ENCODE data around the gene ATP6V1C2.
A peak's percentile ranks its signal among the peaks of the same experiment; 100 is the strongest.
"Not testable (repeated sequence)": the region's sequence is repeated elsewhere in the genome, so short reads cannot be mapped to it uniquely, and the experiment has no call there.

The ATP6V1C2 gene

GRCh38 chr2:10810202-10811161 lies 89.1 kb downstream of the ATP6V1C2 start:
- Histone ChIP-seq H3K4me3 (ENCODE audit: low read length) (peak overlapping the region; percentile 97), H3K27me3 (ENCODE audit: low read depth, low read length) (peaks cover 11% of the 10 kb centered on the region; the same call in 1 of the 2 replicates), H3K4me2 (ENCODE audit: low read length) (peak overlapping the region; percentile 83), H2AFZ (ENCODE audit: low read depth, low read length) (no peak overlapping the region), H3K4me1 (ENCODE audit: low read length) (peaks cover 29% of the 10 kb centered on the region), H3K9me3 (ENCODE audit: insufficient read depth, low read length) (no peaks in the 10 kb centered on the region), H3K27ac (ENCODE audit: low read length) (peak overlapping the region; percentile 89), H3K9ac (ENCODE audit: low read length) (peak overlapping the region; percentile 95), H3K79me2 (ENCODE audit: low read length) (peaks cover 72% of the 10 kb centered on the region), H4K20me1 (ENCODE audit: insufficient read depth, low read length) (peaks cover 58% of the 10 kb centered on the region), H3K36me3 (replicated peaks; ENCODE audit: low read depth, low read length) (peaks cover 46% of the 10 kb centered on the region)
- no peak for TF ChIP-seq EZH2phosphoT487 (IDR thresholded peaks at IDR 0.05; ENCODE audit: low read depth)
- no peak for TF ChIP-seq CTCF (IDR thresholded peaks at IDR 0.05; ENCODE audit: low read depth, low read length)

- H3K79me2 ChIP-seq (ENCODE audit: low read length): peaks cover 64% of the 10 kb centered on the region
- peak overlapping the region; percentile 83 for H3K4me2 ChIP-seq (ENCODE audit: low read length)
- peaks cover 14% of the 10 kb centered on the region for H3K27me3 ChIP-seq (ENCODE audit: low read depth, low read length)
- peaks cover 29% of the 10 kb centered on the region for H3K4me1 ChIP-seq (ENCODE audit: low read length)
- H2AFZ ChIP-seq (ENCODE audit: low read depth, low read length): no peak overlapping the region
- peak overlapping the region; percentile 89 for H3K27ac ChIP-seq (ENCODE audit: low read length)
- H3K36me3 ChIP-seq (replicated peaks; ENCODE audit: low read depth, low read length): peaks cover 40% of the 10 kb centered on the region
- H3K4me3 ChIP-seq (ENCODE audit: low read length): peak overlapping the region; percentile 97
- H4K20me1 ChIP-seq (ENCODE audit: insufficient read depth, low read length): peaks cover 52% of the 10 kb centered on the region
- TF ChIP-seq EZH2phosphoT487 (IDR thresholded peaks at IDR 0.05; ENCODE audit: low read depth) (no peak), CTCF (IDR thresholded peaks at IDR 0.05; ENCODE audit: low read depth, low read length) (no peak)
- no peaks in the 10 kb centered on the region for H3K9me3 ChIP-seq (ENCODE audit: insufficient read depth, low read length)
- H3K9ac ChIP-seq (ENCODE audit: low read length): peak overlapping the region; percentile 95
Measured at GRCh38 chr2:10811517-10811916, 90.1 kb downstream of the ATP6V1C2 start.

- TF ChIP-seq CTCF (IDR thresholded peaks at IDR 0.05; ENCODE audit: low read depth, low read length) (no peak), EZH2phosphoT487 (IDR thresholded peaks at IDR 0.05; ENCODE audit: low read depth) (no peak)
- Histone ChIP-seq H3K27ac (ENCODE audit: low read length) (peak within 1 kb of the TSS; percentile 89), H2AFZ (ENCODE audit: low read depth, low read length) (peak within 1 kb of the TSS; percentile 66; the same call in 1 of the 2 replicates), H3K9me3 (ENCODE audit: insufficient read depth, low read length) (no peaks in the 10 kb centered on the region), H3K27me3 (ENCODE audit: low read depth, low read length) (peaks cover 25% of the 10 kb centered on the region), H4K20me1 (ENCODE audit: insufficient read depth, low read length) (peaks cover 41% of the 10 kb centered on the region), H3K4me3 (ENCODE audit: low read length) (peak within 1 kb of the TSS; percentile 97), H3K4me2 (ENCODE audit: low read length) (peak within 1 kb of the TSS; percentile 94), H3K4me1 (ENCODE audit: low read length) (peaks cover 29% of the 10 kb centered on the region), H3K79me2 (ENCODE audit: low read length) (peaks cover 53% of the 10 kb centered on the region), H3K36me3 (replicated peaks; ENCODE audit: low read depth, low read length) (peaks cover 30% of the 10 kb centered on the region), H3K9ac (ENCODE audit: low read length) (peak within 1 kb of the TSS; percentile 95)
Measured at GRCh38 chr2:10812362-10813162, 91.1 kb downstream of the ATP6V1C2 start, which contains the start of gene PDIA6. Gene PDIA6 (minus strand): TSS chr2:10812785. CDS start chr2:10812696, 89 bp downstream.

- Histone ChIP-seq H2AFZ (ENCODE audit: low read depth, low read length) (peak overlapping the region; percentile 66; the same call in 1 of the 2 replicates), H3K4me3 (ENCODE audit: low read length) (peak overlapping the region; percentile 97), H3K27me3 (ENCODE audit: low read depth, low read length) (peaks cover 30% of the 10 kb centered on the region), H3K9ac (ENCODE audit: low read length) (peak overlapping the region; percentile 67), H3K4me1 (ENCODE audit: low read length) (peaks cover 30% of the 10 kb centered on the region), H3K79me2 (ENCODE audit: low read length) (peaks cover 45% of the 10 kb centered on the region), H3K36me3 (replicated peaks; ENCODE audit: low read depth, low read length) (peaks cover 21% of the 10 kb centered on the region), H4K20me1 (ENCODE audit: insufficient read depth, low read length) (peaks cover 32% of the 10 kb centered on the region), H3K4me2 (ENCODE audit: low read length) (peak overlapping the region; percentile 94)
- H3K9me3 ChIP-seq (ENCODE audit: insufficient read depth, low read length); H3K27ac ChIP-seq (ENCODE audit: low read length): not testable (repeated sequence)
Measured at GRCh38 chr2:10813163-10814138, 92.0 kb downstream of the ATP6V1C2 start.

Data from OCI-LY3 (cell line).